22Rv1 (cell line): Measurements from ENCODE around the gene BCR.
"Not testable (repeated sequence)": the region's sequence is repeated elsewhere in the genome, so short reads cannot be mapped to it uniquely, and the experiment has no call there.

Source experiments
- H3K27ac ChIP-seq: fragments of 450-650 bp; 2 replicates; pipeline ENCODE4 v1.5.1; 2017
- CTCF ChIP-seq: fragments of 450-650 bp; IDR thresholded peaks from 2 replicates; pipeline ENCODE4 v1.5.1; 2017; ENCODE audit warnings: mild to moderate bottlenecking
- ZFX ChIP-seq: fragments of 450-650 bp; IDR thresholded peaks from 2 replicates; pipeline ENCODE4 v1.6.1; 2017; ENCODE audit warnings: antibody characterized with exemption, borderline replicate concordance

BCR gene

GRCh38 chr22:23323960-23324688 is 143.8 kb downstream of the BCR start:
- not testable (repeated sequence) for H3K27ac ChIP-seq

DNA sequence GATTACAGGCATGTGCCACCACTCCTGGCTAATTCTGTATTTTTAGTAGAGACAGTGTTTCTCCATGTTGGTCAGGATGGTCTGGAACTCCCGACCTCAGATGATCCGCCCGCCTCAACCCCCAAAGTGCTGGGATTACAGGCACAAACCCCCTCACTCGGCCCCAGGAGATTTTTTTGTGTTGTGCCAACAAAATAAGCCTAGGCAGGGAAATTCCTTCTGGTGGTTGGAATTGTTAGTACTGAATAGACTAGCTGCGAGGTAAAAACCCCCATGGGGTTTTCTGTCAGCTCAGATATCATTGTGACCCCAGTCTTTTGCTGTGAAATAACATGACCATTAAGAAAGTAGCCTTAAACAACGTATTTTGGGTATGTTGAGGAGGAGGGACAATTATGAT is 144.9 kb downstream of the BCR start:
- H3K27ac ChIP-seq: no peak overlapping the region
- TF ChIP-seq CTCF (no peak), ZFX (no peak)

GRCh38 chr22:23333822-23334221 is 153.5 kb downstream of the BCR start:
- not testable (repeated sequence) for H3K27ac ChIP-seq

DNA sequence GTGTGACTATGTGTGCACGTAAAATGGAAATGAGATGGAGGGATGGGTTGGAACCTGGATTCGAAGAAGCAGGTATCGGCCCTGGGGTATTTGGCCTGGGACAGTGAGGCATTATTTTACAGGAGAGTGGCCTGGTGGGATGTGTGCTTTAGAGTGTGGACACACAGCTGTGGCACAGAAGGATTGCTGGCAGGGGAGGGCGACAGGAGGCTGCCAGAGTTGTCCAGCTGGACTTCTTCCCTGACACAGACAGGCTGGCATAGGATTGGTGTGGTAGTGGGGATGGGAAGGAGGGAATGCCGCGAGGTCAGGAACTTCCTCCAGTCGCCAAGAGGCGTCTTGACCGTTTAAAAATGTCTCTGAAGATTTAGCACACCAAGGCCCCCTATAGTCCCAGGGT is 157.4 kb downstream of the BCR start:
- H3K27ac ChIP-seq: not testable (repeated sequence)

DNA sequence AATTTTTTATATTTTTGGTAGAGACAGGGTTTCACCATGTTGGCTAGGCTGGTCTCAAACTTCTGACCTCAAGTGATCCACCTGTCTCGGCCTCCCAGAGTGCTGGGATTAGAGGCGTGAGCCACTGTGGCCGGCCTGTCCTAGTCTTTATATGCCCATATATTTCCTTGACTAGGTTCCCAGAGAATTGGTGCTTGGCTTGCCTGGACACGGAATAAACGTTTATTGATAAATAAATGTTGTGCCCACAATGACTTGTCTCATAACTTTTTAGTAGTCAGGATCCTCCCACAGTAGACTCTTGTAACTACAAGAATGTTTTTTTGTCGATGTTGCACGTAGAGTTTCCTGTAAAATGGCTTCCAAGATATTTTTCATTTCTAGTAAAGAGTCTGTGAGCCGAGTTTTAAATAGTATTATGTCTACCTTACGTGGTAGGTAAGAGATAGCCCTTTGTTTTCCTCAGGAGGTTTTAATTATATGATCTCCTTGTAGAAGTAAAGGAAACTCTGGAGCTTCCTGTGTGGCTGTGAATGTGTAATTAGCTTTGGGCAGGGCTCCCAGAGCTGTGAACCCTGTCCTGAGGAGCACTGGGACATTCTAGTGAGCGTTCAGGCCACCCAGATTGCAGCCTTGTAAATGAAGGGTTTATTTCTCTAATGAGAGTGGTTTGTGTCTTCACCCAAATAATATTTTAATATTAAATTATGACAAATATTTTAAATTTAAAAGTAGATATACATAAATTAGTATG is 161.8 kb downstream of the BCR start:
- H3K27ac ChIP-seq: not testable (repeated sequence)

GRCh38 chr22:23351321-23351720 is 171.0 kb downstream of the BCR start:
- TF ChIP-seq CTCF (no peak), ZFX (no peak)
- H3K27ac ChIP-seq: no peak overlapping the region

DNA sequence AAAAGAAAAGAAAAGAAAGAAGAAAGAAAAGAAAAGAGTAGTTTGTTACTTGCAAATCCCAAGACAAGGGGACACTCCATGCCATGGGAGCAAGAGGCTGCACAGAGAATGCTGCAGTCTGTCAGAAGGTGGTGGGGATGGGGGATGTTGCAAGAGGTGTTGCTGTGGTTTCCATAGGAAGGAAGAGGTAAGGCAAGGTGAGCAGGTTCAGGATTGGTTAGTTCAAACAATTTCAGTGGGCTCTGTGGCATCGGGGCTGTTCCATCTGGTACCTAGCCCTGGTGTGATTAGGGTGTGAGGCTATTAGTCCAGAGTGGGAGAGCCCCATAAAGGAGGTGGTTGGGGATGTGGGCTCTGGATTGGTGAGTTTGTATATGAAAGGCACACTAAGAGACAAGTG is 172.7 kb downstream of the BCR start:
- TF ChIP-seq CTCF (no peak), ZFX (no peak)
- no peak overlapping the region for H3K27ac ChIP-seq

GRCh38 chr22:23353696-23354095 is 173.4 kb downstream of the BCR start:
- TF ChIP-seq ZFX (no peak), CTCF (no peak)
- no peak overlapping the region for H3K27ac ChIP-seq

DNA sequence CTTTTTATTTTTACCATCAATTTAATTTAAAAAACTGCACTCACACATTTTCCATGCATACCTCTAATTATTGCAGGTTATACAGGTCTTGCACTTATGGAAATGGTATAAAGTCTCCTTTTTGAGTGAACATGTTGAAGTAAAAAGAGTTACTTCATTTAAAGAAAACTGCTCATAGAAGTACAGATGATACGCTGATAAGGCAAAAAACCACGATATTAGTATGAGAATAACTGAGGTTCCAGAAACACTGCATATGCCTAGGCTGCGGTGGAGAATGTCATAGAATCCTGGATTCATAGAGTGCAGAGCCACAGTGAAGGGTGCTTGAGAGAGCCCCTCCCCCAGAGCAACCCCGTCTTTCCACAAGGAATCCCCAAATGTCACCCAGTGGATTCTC is 175.8 kb downstream of the BCR start:
- TF ChIP-seq ZFX (no peak), CTCF (no peak)
- H3K27ac ChIP-seq: no peak overlapping the region
